Glomerular endothelial cell (primary cell): ENCODE data around the gene SLC35D1. TPM values are rescaled to one million over a fixed set of nuclear protein-coding genes. Genes with fewer than 3 reads are reported as not detected.
"Not testable (repeated sequence)": the region's sequence is repeated elsewhere in the genome, so short reads cannot be mapped to it uniquely, and the experiment has no call there.

Experiments
- DNase-seq: peaks from one replicate; pipeline ENCODE4 v3.0.0-alpha.2; 2011; ENCODE audit warnings: low read depth, low spot score; ENCODE audit errors: extremely low read depth
- total RNA-seq: library from RNA; depleted of rRNA; stranded (reverse); fragments of >200 nt; gene quantifications from 2 replicates; pipeline ENCODE4 v1.2.3, GENCODE V29; 2015

Gene SLC35D1
- total RNA-seq, 1 donor from 2014 or later: 4.7 TPM

GRCh38 chr1:66993076-66993475, 60.9 kb downstream of the SLC35D1 start:
- no peak for DNase-seq

- DNase-seq: no peak
Measured at GRCh38 chr1:66985835-66986234, 68.1 kb downstream of the SLC35D1 start.

- no peak for DNase-seq
Measured at GRCh38 chr1:66984491-66984890, 69.5 kb downstream of the SLC35D1 start.

- no peak for DNase-seq
Measured at GRCh38 chr1:66982561-66983260, 71.2 kb downstream of the SLC35D1 start.

GRCh38 chr1:66981679-66982078, 72.3 kb downstream of the SLC35D1 start:
- DNase-seq: no peak

- no peak for DNase-seq
Measured at GRCh38 chr1:66980745-66981367, 73.1 kb downstream of the SLC35D1 start.

- not testable (repeated sequence) for DNase-seq
Measured at GRCh38 chr1:66979621-66980020, 74.3 kb downstream of the SLC35D1 start.

GRCh38 chr1:66978201-66978600, 75.7 kb downstream of the SLC35D1 start:
- no peak for DNase-seq

GRCh38 chr1:66968574-66968973, 85.4 kb downstream of the SLC35D1 start:
- DNase-seq: no peak

- not testable (repeated sequence) for DNase-seq
Measured at GRCh38 chr1:66966188-66966873, 87.6 kb downstream of the SLC35D1 start.

GRCh38 chr1:66957938-66958337, 96.0 kb downstream of the SLC35D1 start:
- no peak for DNase-seq

- DNase-seq: no peak
Measured at GRCh38 chr1:66954208-66954607, 99.7 kb downstream of the SLC35D1 start.

GRCh38 chr1:66951513-66951912, 102.4 kb downstream of the SLC35D1 start:
- no peak for DNase-seq

Other genes starting within 250 kb of the SLC35D1 start
- 2.2 and 3.6 TPM in 2 replicates for gene DNAI4, start 129.3 kb downstream of the SLC35D1 start, total RNA-seq
- 20.6 and 25.2 TPM in 2 replicates for gene MIER1, start 129.2 kb downstream of the SLC35D1 start, total RNA-seq
- not detected in 2 replicates for gene C1orf141, start 80.8 kb upstream of the SLC35D1 start, total RNA-seq
- not detected in 2 replicates for gene IL23R, start 112.3 kb upstream of the SLC35D1 start, total RNA-seq